GM12891 (cell line): ENCODE results near the gene ASPN.

Experiments
- POLR2A ChIP-seq: IDR thresholded peaks from 2 replicates; pipeline ENCODE4 v1.6.1; 2011; ENCODE audit warnings: low read depth, low read length, control low read depth
- TAF1 ChIP-seq: IDR thresholded peaks from 2 replicates; pipeline ENCODE4 v1.6.1; 2011; ENCODE audit warnings: low read depth, low read length, control low read depth

GRCh38 chr9:92467511-92467910 is 14.8 kb downstream of the ASPN start:
- TF ChIP-seq POLR2A (no peak), TAF1 (no peak)
